HG03571 (cell line): ENCODE results near the gene NCK2.

Source experiments
- ATAC-seq: cut with Tn5 transposase; IDR thresholded peaks from one replicate; pipeline ENCODE4 v1.9.1; 2021; ENCODE audit not compliant: unreplicated experiment

NCK2 gene

GRCh38 chr2:105917226-105917625, 172.5 kb downstream of the NCK2 start:
- ATAC-seq, result no peak

DNA sequence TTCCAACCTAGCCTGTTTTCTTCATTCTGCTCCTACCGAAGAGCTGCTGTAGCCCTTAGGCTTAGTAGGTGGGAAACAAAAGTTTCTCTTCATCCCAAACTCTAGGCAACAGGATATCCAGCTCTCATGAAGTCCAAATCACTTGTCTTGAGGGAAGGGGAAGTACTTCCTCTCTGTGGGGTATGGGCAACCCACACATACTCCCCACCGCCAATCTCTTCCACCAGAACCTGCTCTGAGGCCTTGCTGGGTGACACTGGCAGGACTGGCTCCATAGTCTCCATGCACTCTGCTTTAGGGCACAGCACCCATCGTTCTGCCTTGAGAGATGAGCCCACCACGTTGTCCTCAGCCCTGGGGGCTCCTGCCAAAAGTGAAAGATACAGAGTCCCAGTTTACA, 173.0 kb downstream of the NCK2 start:
- no peak for ATAC-seq

DNA sequence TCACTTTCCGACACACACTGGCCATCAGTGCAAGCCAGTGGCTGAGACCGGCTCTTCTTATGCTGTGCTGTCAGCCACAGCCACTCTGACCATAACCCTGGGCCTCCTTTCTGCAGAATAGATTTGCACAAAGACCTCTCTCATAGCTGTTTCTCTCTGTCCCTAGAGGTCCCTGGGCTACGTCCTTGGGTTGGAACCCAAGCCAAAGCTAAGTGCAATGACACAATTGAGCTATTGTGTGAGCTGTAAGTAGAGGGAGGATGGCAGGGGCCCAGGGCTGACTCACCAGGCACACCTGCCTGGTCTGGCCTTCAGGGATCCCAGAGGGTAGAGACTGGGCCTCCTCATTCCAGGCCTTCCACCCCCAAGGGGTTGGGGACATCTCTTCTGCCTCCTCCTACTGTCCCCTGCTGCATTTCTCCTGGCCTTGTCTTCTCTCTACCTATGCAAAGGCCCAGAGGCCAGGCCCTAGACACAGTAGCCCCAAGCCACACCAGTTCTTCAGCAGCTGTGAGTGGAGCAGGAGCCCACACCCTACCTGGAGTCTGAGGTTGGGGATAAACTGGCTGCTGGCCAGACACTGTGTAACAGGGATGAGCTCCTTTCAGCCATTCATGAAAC, 174.6 kb downstream of the NCK2 start:
- no peak for ATAC-seq

- no peak for ATAC-seq
These were observed 175.1 kb downstream of the NCK2 start for GRCh38 chr2:105919826-105920225.

GRCh38 chr2:105924271-105924670, 179.6 kb downstream of the NCK2 start:
- ATAC-seq, result no peak

GRCh38 chr2:105924932-105925331, 180.2 kb downstream of the NCK2 start:
- ATAC-seq, result no peak

DNA sequence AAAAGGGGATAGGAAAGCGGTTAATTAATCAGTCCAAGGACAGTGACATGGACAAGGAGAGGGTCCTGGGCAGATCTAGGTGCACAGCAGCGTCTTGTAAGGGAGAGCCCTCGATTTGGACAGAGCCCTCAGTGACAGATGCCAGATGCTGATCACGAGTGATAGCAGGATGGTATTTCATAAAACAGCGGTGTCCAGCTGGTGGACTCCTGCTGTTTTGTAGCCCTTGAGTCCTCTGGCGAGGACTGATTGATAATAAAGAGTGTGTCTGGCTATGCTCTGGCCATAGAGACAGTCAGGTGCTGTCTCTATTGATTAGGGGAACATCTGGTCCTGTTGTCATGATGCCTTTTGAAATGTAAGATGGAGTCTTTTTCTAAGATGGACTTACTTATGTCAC, 180.7 kb downstream of the NCK2 start:
- ATAC-seq, result no peak

DNA sequence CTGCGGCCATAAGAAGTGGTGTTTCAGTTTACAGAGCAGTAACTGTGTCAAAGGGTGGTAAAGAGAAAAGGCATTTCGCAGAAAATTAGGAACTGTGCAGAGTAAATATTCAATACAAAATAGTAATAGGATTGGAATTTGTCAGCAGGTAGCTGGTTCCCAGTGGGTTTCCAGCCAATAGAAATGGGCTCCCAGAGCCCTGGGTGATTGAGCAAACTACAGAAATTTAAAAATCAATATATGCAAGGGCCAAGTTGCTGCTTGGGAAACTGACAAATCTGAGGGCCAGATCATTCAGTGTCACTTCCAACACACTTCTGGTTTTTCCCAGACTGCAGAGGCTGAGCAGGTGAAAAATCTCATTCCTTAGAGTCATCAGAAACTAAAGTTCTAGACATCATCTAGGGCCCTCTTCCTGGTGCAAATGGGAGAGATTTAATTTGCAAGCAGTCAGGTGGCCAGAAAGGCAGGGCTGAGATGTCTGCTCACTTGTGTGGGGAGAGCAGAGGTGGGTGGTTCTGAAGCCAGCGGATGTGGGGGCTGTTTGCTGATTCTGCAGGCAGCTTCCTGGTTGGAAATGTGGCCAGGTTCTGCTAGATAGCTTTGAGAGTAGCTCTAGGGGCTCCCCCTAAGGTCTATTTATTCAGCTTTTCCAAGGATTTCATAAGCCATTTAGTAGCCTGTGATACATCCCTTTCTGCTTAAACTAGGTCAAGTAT, 182.4 kb downstream of the NCK2 start:
- no peak for ATAC-seq

- ATAC-seq, result no peak
These were observed 183.4 kb downstream of the NCK2 start for GRCh38 chr2:105928086-105928485.

DNA sequence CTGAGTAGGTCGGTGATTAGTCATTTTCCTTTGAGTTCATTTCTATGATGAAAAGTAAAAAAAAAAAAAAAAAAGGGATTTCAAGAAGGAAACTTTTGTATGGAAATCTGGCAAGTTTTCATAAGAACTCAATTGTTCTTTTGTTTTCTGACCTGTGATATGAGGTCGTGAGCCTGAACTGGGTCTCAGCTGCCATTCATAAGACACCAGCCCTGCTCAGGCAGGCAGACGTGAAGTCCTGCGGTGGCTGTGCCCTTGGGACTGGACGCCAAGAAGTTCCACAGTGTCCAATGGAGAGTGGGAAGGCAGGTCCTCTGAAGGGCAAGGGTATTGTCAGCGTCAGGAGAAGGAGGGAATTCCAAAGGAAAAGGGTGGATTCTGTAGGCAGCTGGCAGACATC, 183.9 kb downstream of the NCK2 start:
- ATAC-seq, result no peak

- no peak for ATAC-seq
These were observed 184.8 kb downstream of the NCK2 start for GRCh38 chr2:105929516-105929915.

DNA sequence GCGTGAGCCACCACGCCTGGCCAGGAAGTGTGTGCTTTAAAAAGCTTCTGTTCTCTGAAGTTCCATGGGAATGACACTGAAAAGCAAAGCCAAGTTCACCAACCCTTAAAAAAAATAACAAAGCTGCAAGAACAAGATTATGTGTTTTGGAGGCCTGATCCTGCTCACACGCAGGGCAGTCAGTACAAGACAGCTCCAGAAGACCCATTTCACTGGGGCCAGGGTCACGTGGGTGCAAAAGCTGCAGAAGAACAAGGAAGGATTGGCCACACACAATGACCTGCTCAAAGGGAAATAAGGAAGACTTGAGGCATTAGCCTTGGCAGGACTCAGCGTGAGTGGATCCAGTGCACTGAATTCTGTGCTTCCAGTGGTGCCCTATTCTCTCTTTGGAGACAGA, 187.9 kb downstream of the NCK2 start:
- ATAC-seq, result no peak

DNA sequence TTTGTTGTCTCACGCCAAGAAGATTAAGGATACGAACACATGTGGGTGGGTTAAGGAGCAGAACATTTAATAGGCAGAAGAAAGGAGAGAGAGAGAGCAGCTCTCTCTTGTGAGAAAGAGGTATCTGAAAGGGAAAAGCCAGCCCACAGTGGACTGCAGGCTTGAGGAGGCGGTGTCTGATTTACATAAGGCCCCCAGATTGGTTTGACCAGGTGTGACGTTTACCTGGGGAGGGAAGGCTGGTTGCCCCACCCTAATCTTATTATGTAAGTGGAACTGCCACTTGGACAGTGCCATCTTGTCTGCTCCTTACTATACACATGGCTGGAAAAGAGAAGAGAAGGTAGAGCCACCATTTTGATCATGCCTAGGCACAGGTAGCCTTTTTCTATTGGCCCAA, 189.2 kb downstream of the NCK2 start:
- no peak for ATAC-seq

- no peak for ATAC-seq
These were observed 189.8 kb downstream of the NCK2 start for GRCh38 chr2:105934467-105934866.

DNA sequence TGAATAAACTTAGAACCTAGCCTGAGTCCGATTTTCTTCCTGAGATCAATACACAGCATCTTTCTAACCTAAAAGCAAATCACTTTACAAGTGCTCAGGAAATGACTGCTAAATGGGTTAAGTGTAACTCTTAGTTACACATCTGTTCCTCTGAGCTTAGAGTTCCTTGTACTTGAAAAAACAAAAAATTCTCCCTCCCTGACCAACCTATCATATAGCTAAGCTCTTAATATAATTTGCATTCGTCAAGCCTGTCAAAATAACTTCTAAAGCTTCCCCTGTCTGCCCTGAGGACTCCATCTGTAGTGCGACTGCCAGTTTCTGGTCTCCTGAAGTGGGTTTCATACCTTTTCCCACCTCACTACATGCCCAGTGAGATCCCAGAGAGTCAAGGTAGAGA, 190.4 kb downstream of the NCK2 start:
- no peak for ATAC-seq

GRCh38 chr2:105936954-105937353, 192.2 kb downstream of the NCK2 start:
- no peak for ATAC-seq

- no peak for ATAC-seq
These were observed 192.9 kb downstream of the NCK2 start for GRCh38 chr2:105937498-105938097.
